PFSK-1 (cell line): Measurements from ENCODE around the gene ASIC4.

Experiments used
- POLR2AphosphoS5 ChIP-seq: IDR thresholded peaks from 2 replicates; pipeline ENCODE4 v1.6.1; 2012; ENCODE audit warnings: low read depth, mild to moderate bottlenecking, control low read depth, low read length, moderate library complexity
- TAF1 ChIP-seq: IDR thresholded peaks from 2 replicates; pipeline ENCODE4 v1.6.1; 2012; ENCODE audit warnings: low read length, control low read depth, borderline replicate concordance; ENCODE audit not compliant: insufficient read depth

- TF ChIP-seq POLR2AphosphoS5 (no peak), TAF1 (no peak)
These were observed 12.8 kb downstream of the ASIC4 start for GRCh38 chr2:219527076-219527394.
